Measurements from ENCODE around the gene AHNAK. TPM values are rescaled to one million over a fixed set of nuclear protein-coding genes. Genes with fewer than 3 reads are reported as not detected.

Gene AHNAK
- polyA plus RNA-seq, 2 of the 4 experiments (the other 2 are of a cell fraction), result 43.3 to 82.0 TPM

DNA sequence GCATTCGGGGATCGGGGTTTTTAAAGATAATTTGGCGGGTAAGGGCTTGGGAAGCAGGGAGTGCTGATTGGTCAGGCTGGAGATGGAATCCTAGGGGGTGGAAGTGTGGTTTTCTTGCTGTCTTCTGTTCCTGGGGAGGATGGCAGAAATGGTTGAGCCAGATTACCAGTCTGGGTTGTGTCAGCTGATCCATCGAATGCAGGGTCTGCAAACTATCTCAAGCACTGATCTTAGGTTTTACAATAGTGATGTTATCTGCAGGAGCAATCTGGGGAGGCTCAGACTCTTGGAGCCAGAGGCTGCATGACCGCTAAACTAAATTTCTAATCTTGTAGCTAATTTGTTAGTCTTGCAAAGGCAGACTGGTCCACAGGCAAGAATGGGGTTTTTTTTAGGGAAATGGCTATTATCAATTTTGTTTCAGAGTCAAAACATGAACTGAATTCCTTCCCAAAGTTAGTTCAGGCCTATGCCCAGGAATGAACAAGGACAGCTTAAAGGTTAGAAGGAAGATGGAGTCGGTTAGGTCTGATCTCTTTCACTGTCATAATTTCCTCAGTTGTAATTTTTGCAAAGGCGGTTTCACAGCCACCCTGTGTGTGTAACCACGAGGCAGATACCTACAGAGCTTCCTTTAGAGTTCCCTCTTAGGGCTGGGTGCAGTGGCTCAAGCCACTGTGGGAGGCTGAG is 117.6 kb downstream of the AHNAK start:
- Histone ChIP-seq H3K27ac (peak overlapping the region in 1 of 2 experiments; percentile 86; a peak in 3 of 6 replicates), H3K4me1 (peaks cover 56% of the 10 kb centered on the region), H3K4me3 (no peak overlapping the region), H3K4me2 (no peak overlapping the region), H3K9me3 (no peaks in the 10 kb centered on the region)
- POLR2A ChIA-PET, result no interaction called here
- DNase-seq (ENCODE audit: low read depth in 1 of 2, low spot score in 1 of 2) (no peak), ATAC-seq (no peak), FAIRE-seq (no peak)
- 93% methylated on average over 8 of the region's 8 CpGs for WGBS (ENCODE audit: missing lambda C conversion rate)
- TF ChIP-seq, protein P1, sequence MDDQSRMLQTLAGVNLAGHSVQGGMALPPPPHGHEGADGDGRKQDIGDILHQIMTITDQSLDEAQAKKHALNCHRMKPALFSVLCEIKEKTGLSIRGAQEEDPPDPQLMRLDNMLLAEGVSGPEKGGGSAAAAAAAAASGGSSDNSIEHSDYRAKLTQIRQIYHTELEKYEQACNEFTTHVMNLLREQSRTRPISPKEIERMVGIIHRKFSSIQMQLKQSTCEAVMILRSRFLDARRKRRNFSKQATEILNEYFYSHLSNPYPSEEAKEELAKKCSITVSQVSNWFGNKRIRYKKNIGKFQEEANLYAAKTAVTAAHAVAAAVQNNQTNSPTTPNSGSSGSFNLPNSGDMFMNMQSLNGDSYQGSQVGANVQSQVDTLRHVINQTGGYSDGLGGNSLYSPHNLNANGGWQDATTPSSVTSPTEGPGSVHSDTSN (IDR thresholded peaks at IDR 0.05), result no peak
- TF ChIP-seq HEYL (CRISPR knock-in tag; IDR thresholded peaks at IDR 0.05), result no peak
- TF ChIP-seq MAZ (IDR thresholded peaks at IDR 0.05; ENCODE audit: borderline replicate concordance, low read depth, low read length), result no peak
- TF ChIP-seq ESRRA (IDR thresholded peaks at IDR 0.05; ENCODE audit: borderline replicate concordance, low read length), result no peak
- no peak for TF ChIP-seq EHF (CRISPR knock-in tag; IDR thresholded peaks at IDR 0.05)
- TF ChIP-seq RARB (CRISPR knock-in tag; IDR thresholded peaks at IDR 0.05), result no peak
- TF ChIP-seq JUNB (IDR thresholded peaks at IDR 0.05), result no peak
- TF ChIP-seq CHD2 (IDR thresholded peaks at IDR 0.05; ENCODE audit: low read length, partially characterized antibody), result no peak
- CTCF ChIA-PET, result interaction anchor here (0.7 to 13.0 kb wide), 13 partner anchors 8 to 140 kb away, joined by 3 to 322 read pairs (median 4); no protein-coding TSS in a partner anchor

DNA sequence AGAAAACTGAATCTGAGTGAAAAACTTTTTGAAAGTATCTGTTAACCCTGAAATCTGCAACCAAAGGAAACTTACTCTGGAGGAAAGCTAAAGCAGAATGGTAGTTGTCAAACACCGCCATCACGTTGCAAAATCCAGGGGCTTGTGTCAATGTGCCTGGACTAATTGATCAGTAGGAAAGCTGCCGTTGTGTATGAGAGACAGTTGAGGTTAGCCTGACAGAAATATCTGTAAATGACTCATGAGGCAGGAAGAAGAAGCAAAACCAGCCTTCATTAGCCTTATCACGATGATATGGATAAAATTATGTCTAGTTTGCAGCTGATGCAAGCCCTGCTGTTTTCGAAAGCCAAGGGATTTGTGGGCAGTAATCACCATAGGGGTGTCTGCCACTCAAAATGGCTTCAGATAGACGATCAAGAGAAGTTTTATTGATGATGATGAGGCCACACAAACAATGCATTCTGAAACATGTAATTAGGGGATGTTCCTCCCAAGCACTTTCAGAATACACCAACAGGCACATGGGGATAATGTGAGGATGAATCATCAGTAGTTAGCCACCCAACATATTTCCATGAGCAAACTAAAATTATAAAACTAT is 118.9 kb downstream of the AHNAK start:
- peaks cover 48% of the 10 kb centered on the region for H3K4me1 ChIP-seq
- TF ChIP-seq MAFK (IDR thresholded peaks at IDR 0.05; ENCODE audit: partially characterized antibody), result peak; percentile 35
- no peak for TF ChIP-seq RCOR1 (IDR thresholded peaks at IDR 0.05; ENCODE audit: low read depth, low read length)
- TF ChIP-seq, protein P2, sequence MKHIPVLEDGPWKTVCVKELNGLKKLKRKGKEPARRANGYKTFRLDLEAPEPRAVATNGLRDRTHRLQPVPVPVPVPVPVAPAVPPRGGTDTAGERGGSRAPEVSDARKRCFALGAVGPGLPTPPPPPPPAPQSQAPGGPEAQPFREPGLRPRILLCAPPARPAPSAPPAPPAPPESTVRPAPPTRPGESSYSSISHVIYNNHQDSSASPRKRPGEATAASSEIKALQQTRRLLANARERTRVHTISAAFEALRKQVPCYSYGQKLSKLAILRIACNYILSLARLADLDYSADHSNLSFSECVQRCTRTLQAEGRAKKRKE (CRISPR knock-in tag; IDR thresholded peaks at IDR 0.05; ENCODE audit: low read depth), result no peak
- TF ChIP-seq ZFP36 (IDR thresholded peaks at IDR 0.05; ENCODE audit: borderline replicate concordance, partially characterized antibody), result no peak
- peak in 1 of 2 experiments; percentile 20; a peak in 1 of 4 replicates for TF ChIP-seq CEBPB (IDR thresholded peaks at IDR 0.05)
- TF ChIP-seq BHLHE40 (IDR thresholded peaks at IDR 0.05; ENCODE audit: low read depth, low read length), result no peak
- TF ChIP-seq ZNF302 (CRISPR knock-in tag; IDR thresholded peaks at IDR 0.05), result no peak
- TF ChIP-seq FOSL2 (IDR thresholded peaks at IDR 0.05), result no peak
- TF ChIP-seq FOSL2 (CRISPR knock-in tag; IDR thresholded peaks at IDR 0.05), result peak; percentile 31; the same call in 1 of the 2 replicates
- no peak for TF ChIP-seq SREBF2 (IDR thresholded peaks at IDR 0.05)
- TF ChIP-seq NFE2L2 (conservative IDR thresholded peaks at IDR 0.05; ENCODE audit: low read length), result peak; percentile 22; the same call in 1 of the 2 replicates
- TF ChIP-seq MYC (IDR thresholded peaks at IDR 0.05; ENCODE audit: borderline replicate concordance, low read length), result no peak
- TF ChIP-seq, protein P3, sequence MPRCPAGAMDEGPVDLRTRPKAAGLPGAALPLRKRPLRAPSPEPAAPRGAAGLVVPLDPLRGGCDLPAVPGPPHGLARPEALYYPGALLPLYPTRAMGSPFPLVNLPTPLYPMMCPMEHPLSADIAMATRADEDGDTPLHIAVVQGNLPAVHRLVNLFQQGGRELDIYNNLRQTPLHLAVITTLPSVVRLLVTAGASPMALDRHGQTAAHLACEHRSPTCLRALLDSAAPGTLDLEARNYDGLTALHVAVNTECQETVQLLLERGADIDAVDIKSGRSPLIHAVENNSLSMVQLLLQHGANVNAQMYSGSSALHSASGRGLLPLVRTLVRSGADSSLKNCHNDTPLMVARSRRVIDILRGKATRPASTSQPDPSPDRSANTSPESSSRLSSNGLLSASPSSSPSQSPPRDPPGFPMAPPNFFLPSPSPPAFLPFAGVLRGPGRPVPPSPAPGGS (IDR thresholded peaks at IDR 0.05), result no peak
- ChIA-PET POLR2A (no interaction called here), CTCF (interaction anchor here (1.2 to 13.0 kb wide), 9 partner anchors 10 to 133 kb away, joined by 3 to 322 read pairs (median 4); no protein-coding TSS in a partner anchor)
- no peak overlapping the region for H3K4me3 ChIP-seq
- no peak for FAIRE-seq
- no peak for DNase-seq (ENCODE audit: low read depth in 1 of 2, low spot score in 1 of 2)
- H3K4me2 ChIP-seq, result peak overlapping the region; percentile 59
- no peak for ATAC-seq
- H3K9me3 ChIP-seq, result no peaks in the 10 kb centered on the region
- 56% methylated on average over 6 of the region's 6 CpGs for WGBS (ENCODE audit: missing lambda C conversion rate)
- peak overlapping the region; percentile 55 to 86 for H3K27ac ChIP-seq

All from A549 (cell line).